ENCODE measurements around the gene PVR. TPM values are rescaled to one million over a fixed set of nuclear protein-coding genes. Genes with fewer than 3 reads are reported as not detected.

PVR gene
- total and polyA plus RNA-seq, 2 of the 4 experiments (the other 2 are of a cell fraction) = 106 to 122 TPM

GRCh38 chr19:44634785-44635184, 8.9 kb upstream of the PVR start:
- no peak overlapping the region for H4K5ac ChIP-seq (ENCODE audit: low read depth, low read length)
- H3K4ac ChIP-seq (ENCODE audit: low read depth, low read length) = peak overlapping the region; percentile 66; the same call in 1 of the 2 replicates
- peaks cover 14% of the 10 kb centered on the region for H3K4me1 ChIP-seq (ENCODE audit: control insufficient read depth, insufficient read depth, low read length)
- ATAC-seq (ENCODE audit: low read depth) (no peak), DNase-seq (no peak)
- H3K9ac ChIP-seq (ENCODE audit: low read depth, low read length) = no peak overlapping the region
- peak overlapping the region; percentile 65; the same call in 1 of the 3 replicates for H2BK15ac ChIP-seq (ENCODE audit: low read depth, low read length)
- H3K27me3 ChIP-seq (ENCODE audit: control insufficient read depth, insufficient read depth, low read length) = no peaks in the 10 kb centered on the region
- H3K9me3 ChIP-seq (ENCODE audit: control insufficient read depth, insufficient read depth, low read length) = peaks cover 3% of the 10 kb centered on the region
- peaks cover 8% of the 10 kb centered on the region for H3K9me1 ChIP-seq (ENCODE audit: insufficient read depth, low read length)
- peak overlapping the region in 1 of 2 experiments; percentile 59; a peak in 1 of 4 replicates for H4K8ac ChIP-seq (ENCODE audit: low read depth in 2 of 2, low read length in 2 of 2)
- H3K4me2 ChIP-seq (ENCODE audit: low read depth, low read length) = no peak overlapping the region
- CTCF ChIA-PET = interaction anchor here (0.6 kb wide), 1 partner anchor 523 kb away, joined by 7 read pairs; no protein-coding TSS in a partner anchor
- H3K36me3 ChIP-seq (ENCODE audit: control insufficient read depth, insufficient read depth, low read length) = peaks cover 2% of the 10 kb centered on the region; the same call in 1 of the 2 replicates
- peaks cover 0 to 10% of the 10 kb centered on the region in 2 experiments; a peak in 1 of 4 replicates for H3K79me1 ChIP-seq (ENCODE audit: low read depth in 1 of 2, low read length in 2 of 2)
- peak overlapping the region; percentile 30; the same call in 1 of the 2 replicates for H3K14ac ChIP-seq (replicated peaks; ENCODE audit: low read depth, low read length)
- dilution Hi-C loops (cut with HindIII; ENCODE audit: low sequenced_read_pairs, unreplicated experiment) (no loop called here), in situ Hi-C loops (cut with MboI; ENCODE audit: low sequenced_read_pairs) (no loop called here), intact Hi-C loops (cut with micrococcal nuclease) (no loop called here)
- H3K56ac ChIP-seq (ENCODE audit: extremely low read depth, insufficient read depth, low read length) = no peak overlapping the region
- H2AK9ac ChIP-seq (replicated peaks; ENCODE audit: low read depth, low read length, poor library complexity) = no peak overlapping the region
- peak overlapping the region; percentile 17; the same call in 1 of the 2 replicates for H2BK20ac ChIP-seq (ENCODE audit: low read depth, low read length)
- POLR2A ChIA-PET (ENCODE audit: unreplicated experiment) = no interaction called here
- no peak overlapping the region for H4K91ac ChIP-seq (ENCODE audit: insufficient read depth, low read depth, low read length)
- no peak overlapping the region for H2AFZ ChIP-seq (replicated peaks; ENCODE audit: low read length, poor library complexity)
- no peak overlapping the region for H3K4me3 ChIP-seq (ENCODE audit: insufficient read depth, low read depth, low read length)
- no peak for TF ChIP-seq USF2 (IDR thresholded peaks at IDR 0.05; ENCODE audit: low read depth, low read length)
- no peak for TF ChIP-seq CHD1 (IDR thresholded peaks at IDR 0.05; ENCODE audit: low read depth, low read length)
- no peak for TF ChIP-seq SMC3 (IDR thresholded peaks at IDR 0.05; ENCODE audit: low read depth, low read length)
- no peak for TF ChIP-seq POLR2A (IDR thresholded peaks at IDR 0.05; ENCODE audit: low read depth, low read length)
- no peak for TF ChIP-seq CTCF (conservative IDR thresholded peaks at IDR 0.05; ENCODE audit: low read depth, low read length)
- no peak for TF ChIP-seq RFX5 (IDR thresholded peaks at IDR 0.05; ENCODE audit: low read depth, low read length)
- TF ChIP-seq MXI1 (IDR thresholded peaks at IDR 0.05; ENCODE audit: borderline replicate concordance, low read depth, low read length) = no peak
- no peak for TF ChIP-seq ELK1 (IDR thresholded peaks at IDR 0.05; ENCODE audit: borderline replicate concordance, low read depth, low read length)
- no peak for TF ChIP-seq RCOR1 (IDR thresholded peaks at IDR 0.05; ENCODE audit: insufficient replicate concordance, low read length)
- WGBS, 2 experiments (ENCODE audit: extremely low coverage in 2 of 2, insufficient read length in 1 of 2) = 100% methylated on average over 1 of the region's 2 CpGs; no CpG with 5 or more reads in 1 of the 2 experiments
- peak overlapping the region; percentile 12; the same call in 1 of the 2 replicates for H3K27ac ChIP-seq (ENCODE audit: insufficient read depth, low read length)
- H2BK120ac ChIP-seq (ENCODE audit: low read depth, low read length) = peak overlapping the region; percentile 86; the same call in 1 of the 2 replicates
- peak overlapping the region; percentile 33; the same call in 1 of the 2 replicates for H3K18ac ChIP-seq (ENCODE audit: low read depth, low read length)
- H2BK5ac ChIP-seq (ENCODE audit: low read depth, low read length, poor library complexity, severe bottlenecking) = no peak overlapping the region
- H3K23ac ChIP-seq (ENCODE audit: low read depth, low read length) = no peak overlapping the region
- no TSS peak for BruUV-seq (replicated peaks)
- H2AK5ac ChIP-seq (ENCODE audit: low read depth, low read length) = peak overlapping the region; percentile 54
- no peaks in the 10 kb centered on the region for H4K20me1 ChIP-seq (ENCODE audit: insufficient read depth, low read length)
